GM18498 (cell line): ENCODE data around the gene KCTD1.

Source experiments
- ATAC-seq: cut with Tn5 transposase; IDR thresholded peaks from one replicate; pipeline ENCODE4 v1.9.1; 2021; ENCODE audit warnings: mild to moderate bottlenecking, moderate library complexity; ENCODE audit not compliant: unreplicated experiment

The KCTD1 gene

DNA sequence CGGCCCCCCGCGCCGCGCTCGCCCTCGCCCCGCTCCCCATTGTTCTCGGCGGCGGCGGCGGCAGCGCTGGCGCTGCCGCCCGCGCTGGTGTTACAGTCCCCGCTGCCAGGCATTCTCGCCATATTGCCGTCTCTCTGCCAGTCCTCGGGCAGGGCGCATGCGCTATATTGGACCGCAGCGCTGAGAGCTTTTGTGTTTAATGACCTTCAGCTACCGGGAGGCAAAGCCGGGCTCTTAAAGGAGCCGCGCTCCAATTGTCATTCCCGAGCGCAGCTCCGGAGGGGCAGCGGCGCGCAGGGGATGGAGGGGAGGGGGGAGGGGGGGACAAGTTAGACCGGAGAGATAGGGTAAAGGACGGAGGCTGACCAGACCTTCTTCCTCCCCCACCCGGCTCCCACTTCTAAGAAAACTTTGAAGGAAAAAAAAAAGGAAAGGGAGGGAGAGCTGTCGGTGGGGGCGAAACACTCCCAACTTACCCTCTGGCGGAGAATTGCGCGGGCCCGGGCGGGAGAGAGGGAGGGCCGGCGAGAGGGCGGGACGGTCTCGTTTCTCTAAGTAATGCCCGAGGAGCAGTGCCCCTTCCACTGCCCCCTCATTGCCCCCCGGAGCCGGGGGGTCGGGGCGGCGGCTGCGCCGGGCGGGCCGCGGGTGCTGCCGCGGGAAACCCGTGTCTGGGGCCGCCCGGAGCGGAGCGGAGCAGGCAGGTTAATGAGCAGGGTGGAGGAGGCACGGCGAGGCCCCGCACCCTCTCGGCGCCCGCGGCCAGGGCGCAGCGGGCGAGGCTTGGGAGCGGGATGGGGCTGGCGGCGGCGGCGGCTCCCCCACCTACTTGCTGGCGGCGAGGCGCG lies at the start of gene KCTD1:
KCTD1 (minus strand) TSS at position 139 of the 848 bp plus-strand sequence; CDS start at position 122, 17 bp downstream.
- ATAC-seq, result peak; percentile 52

DNA sequence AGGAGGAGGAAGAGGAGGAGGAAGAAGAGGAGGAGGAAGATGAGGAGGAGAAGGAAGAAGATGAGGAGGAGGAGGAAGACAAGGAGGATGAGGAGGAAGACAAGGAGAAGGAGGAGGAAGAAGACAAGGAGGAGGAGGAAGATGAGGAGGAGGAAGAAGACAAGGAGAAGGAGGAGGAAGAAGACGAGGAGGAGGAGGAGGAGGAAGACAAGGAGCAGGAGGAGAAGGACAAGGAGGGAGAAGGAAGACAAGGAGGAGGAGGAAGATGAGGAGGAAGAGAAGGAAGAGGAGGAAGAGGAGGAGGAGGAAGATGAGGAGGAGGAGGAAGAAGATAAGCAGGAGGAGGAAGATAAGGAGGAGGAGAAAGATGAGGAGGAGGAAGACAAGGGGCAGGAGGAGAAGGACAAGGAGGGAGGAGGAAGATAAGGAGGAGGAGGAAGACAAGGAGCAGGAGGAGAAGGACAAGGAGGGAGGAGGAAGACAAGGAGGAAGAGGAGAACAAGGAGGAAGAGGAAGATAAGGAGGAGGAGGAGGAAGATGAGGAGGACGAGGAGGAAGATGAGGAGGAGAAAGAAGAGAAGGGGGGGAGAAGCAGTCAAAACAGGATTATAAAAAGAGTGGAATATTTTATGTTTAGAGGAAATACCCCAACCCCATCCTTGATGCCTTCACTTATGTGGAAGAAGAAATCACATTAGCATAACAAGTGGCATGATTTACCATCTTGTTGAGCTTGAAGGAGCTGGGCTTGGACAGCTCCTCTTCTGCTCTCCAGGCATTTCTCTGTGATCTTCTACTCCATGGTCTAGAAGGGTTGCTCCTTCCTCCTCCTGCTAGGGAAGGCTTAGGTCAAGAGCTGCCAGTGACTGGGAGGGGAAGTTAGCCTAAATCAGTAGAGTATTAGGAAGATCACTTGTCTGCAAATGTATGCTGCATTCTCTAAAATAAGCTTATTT lies 45.3 kb upstream of the KCTD1 start:
- no peak for ATAC-seq

DNA sequence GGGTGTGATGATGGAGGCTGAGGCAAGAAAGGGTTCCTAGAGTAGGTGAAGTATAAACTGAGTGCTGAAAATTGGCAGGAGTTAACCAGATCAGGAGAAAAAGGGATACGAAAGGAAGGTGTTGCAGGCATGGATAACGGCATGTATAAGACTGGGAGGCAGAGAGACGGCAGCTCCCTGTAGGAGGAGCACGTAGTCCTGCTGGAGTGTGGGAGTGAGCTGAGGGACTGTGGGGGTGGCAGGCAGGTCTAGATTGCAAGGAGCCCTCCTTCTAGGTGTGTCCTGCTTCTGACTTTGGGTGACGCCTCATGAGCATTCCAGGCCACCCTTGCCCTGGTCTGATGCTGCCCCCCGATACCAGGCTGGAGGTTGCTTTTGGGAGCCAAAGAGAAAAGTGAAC lies 36.4 kb upstream of the KCTD1 start:
- ATAC-seq, result no peak

DNA sequence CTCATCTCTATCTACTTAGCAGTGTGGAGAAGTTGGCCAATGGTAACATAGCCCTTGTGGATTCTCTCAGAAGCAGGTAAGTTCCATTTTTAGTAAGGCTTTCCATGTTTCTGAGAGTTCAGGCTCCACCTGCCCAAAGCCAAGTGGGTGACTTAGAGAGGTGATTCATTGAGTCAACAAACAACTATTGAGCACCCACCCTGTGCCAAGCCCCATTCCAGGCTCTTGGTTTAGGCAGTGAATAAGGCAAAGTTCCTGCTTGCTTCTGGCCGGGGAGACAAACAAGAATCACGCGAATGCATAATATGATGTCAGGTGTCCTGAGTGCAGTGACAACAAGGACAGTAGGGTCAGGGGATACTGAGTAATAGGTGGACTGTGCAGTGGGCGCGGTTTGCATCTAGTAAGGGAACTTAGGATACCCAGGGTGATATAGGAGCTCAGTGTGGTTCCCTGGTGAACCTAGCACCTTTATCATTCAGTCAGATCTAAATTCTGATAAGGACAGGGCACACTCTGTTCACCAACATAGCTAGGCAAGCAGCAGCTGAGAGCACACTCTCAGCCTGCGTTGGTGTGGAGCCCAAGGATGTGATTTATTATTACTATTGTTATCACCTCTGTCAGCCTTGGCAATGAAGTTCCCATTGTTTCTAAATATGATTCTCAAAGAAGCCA lies 31.7 kb upstream of the KCTD1 start:
- ATAC-seq, result no peak

DNA sequence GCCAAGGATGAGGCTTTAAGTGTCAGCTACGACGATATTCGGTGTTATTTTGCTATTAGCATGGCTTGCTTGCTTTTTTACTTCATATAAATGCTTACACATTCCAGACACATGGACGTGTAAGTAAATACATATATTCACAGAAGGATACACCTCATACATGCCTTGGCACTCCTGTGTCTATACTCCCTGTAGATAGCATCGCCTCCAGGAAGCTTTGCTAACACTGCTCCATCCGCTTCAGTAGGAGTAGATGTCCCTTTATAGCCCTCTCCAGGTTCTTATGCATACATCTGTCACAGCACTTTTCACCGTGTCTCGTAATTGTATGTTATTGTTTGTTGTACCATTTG lies 27.5 kb upstream of the KCTD1 start:
- ATAC-seq, result no peak

DNA sequence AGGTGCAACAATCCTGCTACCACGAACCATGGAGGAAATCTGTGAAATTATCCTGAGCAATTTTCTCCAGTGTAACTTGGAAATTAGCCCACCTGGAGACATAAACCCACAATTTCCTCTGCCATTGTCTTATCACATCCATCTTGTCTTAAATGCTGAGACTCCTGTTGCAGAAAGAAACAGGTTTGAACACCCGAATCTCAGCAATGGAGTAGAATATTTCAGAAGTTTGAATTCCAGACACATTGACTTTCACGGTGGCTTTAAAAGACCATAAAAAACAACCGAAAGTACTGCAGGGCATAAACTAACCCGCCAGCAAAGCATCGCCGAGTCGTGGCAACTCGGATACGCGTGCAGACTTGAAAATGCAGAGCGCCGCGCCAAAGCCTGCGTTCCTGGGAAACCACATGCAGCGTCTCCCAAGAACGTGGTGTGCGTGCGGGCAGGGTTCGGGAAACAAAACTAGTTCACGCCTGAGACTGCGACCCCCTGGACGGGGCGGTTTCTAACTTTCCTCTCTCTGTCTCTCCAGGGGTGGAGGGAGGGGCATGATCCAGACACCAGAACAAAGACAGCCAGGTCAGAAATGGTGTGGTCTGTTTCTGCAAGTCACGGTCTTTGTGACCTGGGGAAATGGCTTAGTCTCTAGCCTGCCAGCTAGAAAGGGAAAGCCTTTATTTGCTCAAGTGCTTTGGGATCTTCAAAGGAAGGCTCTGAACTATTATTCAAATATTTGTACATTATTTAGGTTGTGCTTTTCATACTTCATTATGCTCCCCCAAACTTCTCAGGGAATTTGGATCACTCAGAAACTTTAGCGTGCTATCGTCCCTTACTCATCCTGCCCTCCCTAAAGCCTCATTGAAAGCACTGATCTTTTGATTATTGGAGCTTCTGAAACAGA lies 26.9 kb upstream of the KCTD1 start:
- ATAC-seq, result peak; percentile 51

DNA sequence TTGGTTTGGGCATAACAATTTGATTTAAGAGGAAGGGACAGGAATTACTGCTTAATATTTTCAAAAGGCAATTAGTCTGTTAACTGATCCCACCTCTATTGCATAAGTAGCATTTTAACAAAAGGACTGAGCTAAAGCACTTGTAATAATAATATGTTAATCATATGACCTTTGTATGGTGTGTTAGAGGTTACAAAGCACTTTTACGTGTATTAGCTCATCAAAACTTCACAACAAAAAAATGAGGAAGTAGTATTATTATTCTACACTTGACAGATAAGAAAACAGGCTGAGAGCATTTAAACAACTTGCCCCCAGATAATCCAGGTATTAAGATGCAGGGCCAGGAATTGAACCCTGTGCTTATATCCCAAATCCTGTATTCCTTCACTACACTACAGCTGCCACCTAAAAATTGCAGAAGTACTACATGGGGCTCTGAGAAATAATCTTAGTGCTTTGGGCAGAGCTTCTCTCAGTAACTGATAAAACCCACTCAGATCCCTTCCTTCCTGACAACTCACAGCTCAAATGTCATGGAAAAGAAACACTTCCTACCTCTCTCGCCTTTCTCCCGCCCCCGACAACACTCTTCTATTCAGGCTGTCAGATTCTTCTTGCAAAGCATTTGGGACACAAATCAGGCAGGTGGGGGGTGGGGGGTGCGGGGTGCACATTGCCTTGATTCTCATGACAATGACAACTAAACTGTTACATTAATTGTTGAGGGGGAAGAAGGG lies 20.7 kb upstream of the KCTD1 start:
- ATAC-seq, result no peak

DNA sequence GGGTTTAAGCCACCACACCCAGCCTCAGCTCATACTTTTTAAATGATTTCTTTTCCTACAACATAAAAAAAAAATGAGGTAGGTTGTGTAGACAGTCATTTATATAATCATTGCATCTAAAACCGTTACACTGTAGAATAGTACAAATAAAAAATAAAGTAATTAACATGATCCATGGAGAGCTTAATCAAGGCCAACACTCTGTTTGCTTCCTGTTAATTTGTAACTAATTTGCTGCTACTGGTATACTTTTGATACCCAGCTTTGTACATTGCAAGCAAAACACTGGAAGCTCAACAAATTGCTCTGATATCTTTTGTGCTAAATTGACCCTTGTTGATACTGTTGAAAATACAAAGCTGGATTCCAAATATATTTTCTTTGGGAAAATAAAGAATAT lies 20.2 kb upstream of the KCTD1 start:
- ATAC-seq, result no peak

DNA sequence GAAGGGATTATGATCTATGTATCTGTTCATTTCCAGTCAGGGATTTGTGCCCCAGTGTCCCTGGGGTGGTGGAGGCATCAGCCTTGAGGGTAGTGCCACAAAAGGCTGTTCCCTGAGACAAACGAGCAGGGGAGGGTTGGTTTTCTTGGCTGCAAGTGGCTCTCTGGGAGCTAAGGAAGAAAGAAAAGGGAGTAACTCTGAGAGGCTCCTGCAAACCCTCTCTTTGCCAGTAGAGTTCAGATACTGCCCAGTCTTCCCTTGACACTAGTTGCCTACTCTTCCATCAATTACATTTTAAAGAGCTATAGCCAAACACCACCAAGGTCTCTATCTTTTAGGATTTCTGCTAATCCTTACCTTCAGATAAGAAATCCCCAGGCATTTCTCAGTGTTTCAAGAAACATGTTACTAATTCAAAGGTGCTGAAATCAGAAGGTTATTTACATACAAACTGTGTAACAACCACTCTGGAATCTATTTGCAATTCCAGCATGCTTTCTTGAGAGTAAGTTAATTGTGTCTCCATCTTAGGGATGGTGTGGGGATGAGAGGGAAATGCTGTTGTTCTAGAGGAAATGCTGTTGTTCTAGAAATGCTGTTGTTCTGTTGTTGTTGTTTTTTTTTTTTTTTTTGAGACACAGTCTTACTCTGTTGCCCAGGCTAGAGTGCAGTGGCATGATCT lies 18.7 kb upstream of the KCTD1 start:
- ATAC-seq, result no peak

DNA sequence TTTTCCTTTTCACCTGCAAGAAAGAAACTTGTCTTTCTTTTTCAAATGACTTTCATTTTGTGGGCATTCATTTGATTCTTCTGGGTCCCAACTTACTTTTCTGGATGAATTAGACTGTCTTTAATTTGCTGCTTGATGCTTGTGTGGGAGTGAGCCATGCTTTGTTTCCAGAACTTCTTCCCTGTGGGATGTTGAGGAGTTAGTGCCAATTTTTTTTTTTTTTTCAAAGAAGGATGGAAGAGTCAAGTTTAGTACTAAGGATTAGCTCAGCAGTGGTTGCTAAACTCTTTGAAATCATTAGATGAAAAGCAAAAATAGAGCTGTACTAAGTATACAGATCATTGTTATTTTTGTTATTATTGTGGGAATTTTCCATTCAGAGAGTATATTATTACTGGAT lies 17.2 kb upstream of the KCTD1 start:
- ATAC-seq, result no peak

DNA sequence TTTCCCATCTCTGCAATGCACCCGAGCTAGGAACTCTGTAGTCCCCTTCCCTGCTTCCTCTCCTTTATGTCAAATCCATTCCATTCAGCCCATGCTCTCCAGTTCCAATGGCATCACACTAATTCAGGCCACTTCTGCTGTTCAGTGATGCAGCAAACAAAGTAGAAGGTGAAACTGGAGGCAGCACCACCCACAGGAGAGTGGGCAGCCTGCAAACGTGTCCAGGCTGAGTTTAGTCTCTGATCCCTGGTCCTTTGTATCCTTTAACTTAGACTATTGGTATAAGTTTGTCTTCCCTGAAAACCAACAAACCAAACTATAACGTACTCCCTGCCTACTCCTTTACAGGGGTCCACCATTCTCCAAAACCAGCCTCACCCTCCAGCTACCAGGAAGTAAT lies 14.7 kb upstream of the KCTD1 start:
- ATAC-seq, result no peak

DNA sequence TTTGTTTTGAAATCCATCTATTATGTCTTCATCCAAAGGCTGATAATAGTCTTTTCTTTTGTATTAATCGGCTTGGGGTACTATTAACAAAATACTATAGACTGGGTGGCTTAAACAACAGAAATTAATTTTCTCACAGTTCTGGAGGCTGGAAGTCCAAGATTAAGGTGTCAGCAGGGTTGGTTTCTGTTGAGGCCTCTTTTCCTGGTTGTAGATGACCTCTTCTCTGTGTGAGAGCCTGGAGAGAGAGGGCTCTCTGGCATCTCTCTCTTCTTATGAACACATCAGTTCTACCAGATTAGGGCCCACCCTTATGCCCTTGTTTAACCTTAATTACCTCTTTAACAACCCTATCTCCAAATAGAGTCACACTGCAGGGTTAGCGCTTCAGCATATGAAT lies 14.2 kb upstream of the KCTD1 start:
- ATAC-seq, result no peak

DNA sequence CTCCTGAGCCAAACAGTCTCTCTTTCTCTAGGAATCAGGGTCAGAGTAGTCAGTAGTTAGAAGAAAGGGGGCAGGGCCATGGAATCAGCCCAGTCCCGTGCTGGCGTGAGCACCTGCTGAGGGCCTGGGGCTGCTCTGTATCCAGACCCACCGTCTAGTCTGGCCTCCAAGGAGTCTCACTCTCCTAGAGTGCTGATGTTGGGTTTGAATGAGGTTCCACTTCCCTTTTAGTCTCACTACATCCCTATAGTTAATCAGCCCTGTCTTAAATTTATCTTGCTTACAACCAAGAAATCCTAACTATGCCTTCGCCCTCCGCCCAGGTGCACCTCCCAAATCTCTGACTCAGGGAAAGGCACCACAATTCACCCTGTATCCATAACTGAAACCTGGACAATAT lies 13.4 kb upstream of the KCTD1 start:
- ATAC-seq, result no peak

DNA sequence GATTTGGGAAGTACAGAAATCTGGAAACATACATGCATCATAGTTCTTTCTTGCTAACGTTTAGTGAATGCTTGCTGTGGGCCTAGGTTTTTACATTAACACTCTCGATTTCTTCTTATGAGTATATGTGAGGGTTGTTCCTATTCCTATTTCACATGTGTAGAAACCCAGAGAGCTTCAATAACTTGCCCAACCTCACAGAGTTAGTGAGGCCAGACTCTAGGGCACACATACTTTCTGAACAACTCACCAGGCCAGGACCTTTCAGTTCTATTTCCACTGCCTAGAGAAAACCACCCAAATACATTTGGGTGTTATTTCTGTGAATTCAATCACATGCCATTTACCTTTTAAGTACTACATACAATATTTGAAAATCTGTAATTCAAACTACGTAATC lies 8.2 kb upstream of the KCTD1 start:
- ATAC-seq, result peak; percentile 95

DNA sequence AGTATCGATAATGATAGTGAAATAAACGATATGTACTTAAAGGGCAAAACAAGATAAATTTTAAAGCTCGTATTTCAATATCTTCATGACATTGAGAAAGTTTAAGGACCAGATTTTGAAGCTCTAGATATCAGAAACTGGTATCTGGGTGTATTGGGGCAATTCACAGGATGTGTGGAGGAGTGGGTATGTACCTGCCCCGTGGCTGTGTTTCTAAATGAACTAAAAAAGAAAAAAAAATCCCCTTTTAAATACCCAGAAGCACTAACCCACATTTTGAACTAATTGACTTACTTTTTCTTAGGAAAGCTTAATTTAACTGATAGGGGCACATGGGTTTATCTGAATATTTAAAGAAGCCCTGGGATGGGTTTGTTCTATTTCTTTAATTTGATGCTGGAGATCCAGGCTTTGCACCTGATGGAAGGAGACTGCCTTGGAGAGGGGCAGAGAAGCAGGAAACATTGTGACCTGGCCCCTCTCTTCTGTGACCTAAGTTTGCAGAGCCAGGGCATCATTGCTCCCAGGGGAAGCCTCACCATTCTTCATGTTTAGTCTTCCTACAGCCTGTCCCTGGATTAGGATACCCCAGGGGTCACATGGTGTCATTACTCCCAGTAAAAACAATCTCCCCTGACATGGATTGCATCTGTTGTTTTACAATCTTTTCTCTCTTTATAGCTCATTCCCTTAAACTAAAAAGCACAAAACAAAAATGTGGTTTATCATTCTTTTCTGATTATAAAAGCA lies 7.6 kb upstream of the KCTD1 start:
- no peak for ATAC-seq

DNA sequence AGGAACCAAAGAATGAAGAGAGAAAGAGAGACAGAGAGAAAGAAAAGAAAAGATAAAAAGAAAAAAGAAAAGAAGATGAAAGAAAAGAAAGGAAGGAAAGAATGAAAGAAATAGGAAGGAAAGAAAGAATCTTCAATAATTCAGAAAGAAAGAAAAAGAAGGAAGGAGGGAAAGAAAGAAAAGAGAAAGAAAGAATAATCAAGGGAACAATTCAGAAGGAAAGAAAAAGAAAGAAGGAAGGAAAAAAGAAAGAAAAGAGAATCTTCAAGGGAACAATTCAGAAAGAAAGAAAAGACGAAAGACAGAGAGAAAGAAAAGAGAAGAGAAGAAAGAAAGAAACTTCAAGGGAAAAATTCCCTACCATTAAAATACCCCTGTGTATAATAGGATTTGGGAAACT lies 5.6 kb upstream of the KCTD1 start:
- no peak for ATAC-seq

DNA sequence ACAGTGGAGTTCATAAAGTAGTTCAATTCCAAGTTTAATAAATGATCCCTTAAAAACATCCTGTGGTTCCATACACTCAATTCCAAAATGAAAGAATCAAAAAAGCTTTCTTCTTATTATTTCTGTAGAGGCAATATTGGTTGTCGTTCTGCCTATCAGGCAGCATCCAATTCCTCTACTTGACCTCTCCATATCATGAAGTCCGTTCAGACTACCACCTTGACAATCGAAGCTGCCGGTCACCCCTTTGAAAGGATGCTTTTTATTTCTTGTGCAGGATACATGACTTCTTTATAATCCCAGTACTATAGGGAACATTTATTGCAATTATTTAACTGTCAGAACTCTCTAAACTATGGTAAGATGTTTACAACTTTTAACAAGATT lies 3.3 kb upstream of the KCTD1 start:
- ATAC-seq, result no peak

DNA sequence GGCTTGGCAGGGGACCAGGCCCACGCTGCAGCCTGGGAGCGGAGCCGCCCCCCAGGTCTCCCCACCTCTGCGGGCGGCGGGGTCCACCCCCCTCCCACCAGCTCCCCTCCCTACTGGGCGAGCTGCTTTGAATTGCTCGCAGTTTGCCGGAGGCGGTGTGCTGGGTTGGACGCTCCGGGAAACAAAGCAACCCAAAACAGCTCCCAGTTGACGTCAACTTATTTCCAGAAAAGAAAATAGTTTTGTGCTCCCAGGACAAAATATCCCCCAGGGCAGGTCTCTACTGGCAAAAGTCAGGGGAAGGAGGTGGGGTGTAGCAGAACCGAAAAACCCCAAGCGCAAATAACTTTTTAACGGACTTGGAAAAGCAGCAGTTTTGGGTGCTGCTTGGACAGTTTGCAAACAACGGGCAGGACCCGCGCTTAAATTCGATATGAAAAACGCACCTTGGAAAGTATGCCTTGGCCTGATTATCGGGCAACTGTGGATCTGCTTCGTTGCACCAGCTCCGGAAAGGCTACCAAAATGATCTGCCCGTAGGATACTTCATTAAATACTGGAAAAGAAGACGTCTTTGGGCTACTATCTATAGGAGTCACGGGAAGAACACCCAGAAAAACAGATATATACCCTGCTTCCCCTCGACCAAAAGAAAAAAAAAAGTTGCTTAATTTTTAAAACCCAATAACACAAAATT lies 2.8 kb upstream of the KCTD1 start:
- no peak for ATAC-seq
